ENCODE results near the gene OR9A4.
"Not testable (repeated sequence)": the region's sequence is repeated elsewhere in the genome, so short reads cannot be mapped to it uniquely, and the experiment has no call there.

OR9A4 gene, protein sequence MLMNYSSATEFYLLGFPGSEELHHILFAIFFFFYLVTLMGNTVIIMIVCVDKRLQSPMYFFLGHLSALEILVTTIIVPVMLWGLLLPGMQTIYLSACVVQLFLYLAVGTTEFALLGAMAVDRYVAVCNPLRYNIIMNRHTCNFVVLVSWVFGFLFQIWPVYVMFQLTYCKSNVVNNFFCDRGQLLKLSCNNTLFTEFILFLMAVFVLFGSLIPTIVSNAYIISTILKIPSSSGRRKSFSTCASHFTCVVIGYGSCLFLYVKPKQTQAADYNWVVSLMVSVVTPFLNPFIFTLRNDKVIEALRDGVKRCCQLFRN

GRCh38 chr7:141916099-141916498 lies at the start of gene OR9A4:
Gene OR9A4 (plus strand): TSS chr7:141916399. CDS start chr7:141918876, 2,477 bp downstream.
- no peak for DNase-seq

DNA sequence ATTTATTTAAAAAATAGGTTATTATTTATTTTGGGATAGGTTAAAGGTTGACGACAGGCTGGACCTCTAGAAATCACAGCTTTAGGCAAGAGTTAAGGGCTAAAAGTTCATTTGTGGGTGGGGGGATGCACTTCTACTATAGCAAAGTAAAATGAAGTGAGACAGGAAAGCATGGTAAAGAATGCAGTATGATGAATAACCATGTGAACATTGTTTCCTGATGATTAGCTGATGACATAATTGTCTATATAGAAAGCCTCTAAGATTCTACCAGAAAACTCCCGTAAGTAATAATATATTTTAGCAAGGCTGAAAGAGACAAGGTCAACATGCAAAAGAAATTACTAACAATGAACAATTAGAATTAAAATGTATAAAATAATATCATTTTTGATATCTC lies 49.2 kb upstream of the OR9A4 start:
- no peak for DNase-seq

- DNase-seq, result no peak
Observed at GRCh38 chr7:141872931-141873330, 43.3 kb upstream of the OR9A4 start.

DNA sequence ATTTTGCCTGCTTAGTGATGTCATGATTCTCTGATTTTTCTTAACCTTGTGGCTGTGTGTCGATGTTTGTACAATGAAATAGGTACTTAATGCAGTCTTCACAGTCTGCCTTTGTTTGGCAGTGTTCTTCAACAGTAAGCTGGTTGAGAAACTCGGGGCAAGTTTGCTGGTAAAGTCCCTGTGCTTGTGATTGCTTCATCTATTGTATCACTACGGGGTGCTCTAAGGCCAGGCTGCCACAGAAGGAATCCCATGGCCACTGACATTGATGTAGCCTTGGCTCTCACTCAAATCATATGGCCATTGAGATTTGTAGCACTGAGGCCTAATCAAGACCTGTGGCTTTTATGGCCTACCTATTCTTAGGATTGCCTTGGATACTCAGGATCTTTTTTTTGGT lies 41.4 kb upstream of the OR9A4 start:
- no peak for DNase-seq

- DNase-seq, result no peak
Observed at GRCh38 chr7:141875453-141875852, 40.7 kb upstream of the OR9A4 start.

DNA sequence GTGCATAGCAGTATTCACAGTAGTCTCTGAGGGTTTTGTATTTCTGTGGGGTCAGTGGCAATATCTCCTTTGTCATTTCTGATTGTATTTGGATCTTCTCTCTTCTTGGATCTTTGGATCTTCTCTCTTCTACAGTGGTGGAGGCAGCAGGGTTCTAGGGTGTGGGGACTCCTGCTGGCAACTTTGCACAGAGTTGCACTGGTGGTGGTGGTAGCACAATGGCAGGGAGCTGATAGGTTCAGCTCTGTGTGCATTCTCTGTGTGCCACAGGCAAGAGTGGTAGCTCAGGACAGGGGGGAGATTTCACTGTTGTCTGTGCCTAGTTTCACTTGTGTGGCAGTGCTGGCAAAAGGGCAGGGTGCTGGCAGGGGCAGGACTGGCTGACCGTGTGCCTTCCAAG lies 39.8 kb upstream of the OR9A4 start:
- no peak for DNase-seq

GRCh38 chr7:141877365-141877764 lies 38.8 kb upstream of the OR9A4 start:
- no peak for DNase-seq

- no peak for DNase-seq
Observed at GRCh38 chr7:141880960-141881359, 35.2 kb upstream of the OR9A4 start.

DNA sequence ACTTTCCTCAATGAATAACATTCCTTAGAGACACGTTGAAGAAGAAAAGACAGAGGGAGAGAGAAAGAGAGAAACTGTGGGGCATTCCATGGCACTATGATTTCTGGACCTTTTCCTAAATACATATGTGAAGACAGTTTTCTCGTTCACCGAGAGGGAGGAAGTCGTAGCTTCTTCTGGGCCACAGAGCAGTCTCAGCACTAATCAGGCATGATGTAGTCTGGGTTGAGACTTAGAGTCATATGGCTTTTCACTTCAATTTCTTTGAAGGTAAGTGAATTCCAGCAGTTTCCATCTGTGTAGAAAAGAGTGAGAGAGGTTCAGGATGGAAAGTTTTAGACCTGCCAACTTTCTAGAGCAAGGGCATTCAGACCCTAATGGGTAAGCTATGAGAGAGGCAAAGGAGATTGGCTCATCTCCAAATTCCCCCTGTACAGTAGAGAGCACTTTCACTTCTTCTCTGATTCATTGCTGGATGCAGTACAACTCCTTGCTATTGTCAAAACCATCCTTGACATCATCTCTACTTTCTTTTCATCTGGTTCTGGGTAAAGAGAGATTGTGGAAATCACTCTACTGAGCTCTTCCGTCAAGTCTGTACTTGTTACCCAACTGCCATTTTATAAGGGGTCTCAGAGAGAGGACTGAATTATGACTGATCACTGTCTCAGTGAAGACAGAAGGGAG lies 31.5 kb upstream of the OR9A4 start:
- no peak for DNase-seq

DNA sequence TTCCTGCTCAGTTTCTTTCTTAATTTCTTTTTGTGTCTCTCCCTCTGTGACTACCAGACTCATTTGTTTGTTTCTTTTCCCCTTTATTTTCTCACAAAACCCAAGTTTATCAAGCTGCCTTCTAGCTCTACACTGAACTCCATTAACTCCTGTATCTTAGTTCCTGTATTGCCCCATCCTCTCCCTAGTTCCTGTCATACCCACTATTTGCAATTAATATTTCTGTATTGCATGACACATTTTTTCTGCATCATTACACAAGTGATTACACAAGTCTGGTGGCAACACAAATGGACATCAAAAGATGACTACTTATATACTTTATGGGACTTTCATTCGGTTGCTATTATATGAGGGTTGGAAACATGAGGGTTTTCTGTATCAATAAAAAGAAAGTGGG lies 26.9 kb upstream of the OR9A4 start:
- DNase-seq, result no peak

DNA sequence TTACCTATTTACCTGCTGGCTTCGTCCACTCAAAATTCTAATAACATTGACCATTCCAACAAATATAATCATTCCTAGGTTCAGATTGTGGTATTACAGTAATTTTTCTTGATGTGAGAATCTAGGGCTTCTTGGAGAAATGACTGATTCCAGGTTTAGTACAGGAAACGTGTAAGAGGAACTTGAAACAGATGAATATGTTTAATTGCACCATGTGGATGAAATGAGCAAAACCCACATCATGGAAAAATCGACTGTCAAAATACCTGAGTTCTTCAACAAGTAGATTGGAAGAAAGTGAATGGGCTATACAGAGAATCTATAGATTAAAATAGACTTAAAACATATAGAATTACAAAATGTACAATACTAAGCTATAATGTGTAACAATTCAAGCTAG lies 24.9 kb upstream of the OR9A4 start:
- no peak for DNase-seq

- not testable (repeated sequence) for DNase-seq
Observed at GRCh38 chr7:141899366-141899765, 16.8 kb upstream of the OR9A4 start.

DNA sequence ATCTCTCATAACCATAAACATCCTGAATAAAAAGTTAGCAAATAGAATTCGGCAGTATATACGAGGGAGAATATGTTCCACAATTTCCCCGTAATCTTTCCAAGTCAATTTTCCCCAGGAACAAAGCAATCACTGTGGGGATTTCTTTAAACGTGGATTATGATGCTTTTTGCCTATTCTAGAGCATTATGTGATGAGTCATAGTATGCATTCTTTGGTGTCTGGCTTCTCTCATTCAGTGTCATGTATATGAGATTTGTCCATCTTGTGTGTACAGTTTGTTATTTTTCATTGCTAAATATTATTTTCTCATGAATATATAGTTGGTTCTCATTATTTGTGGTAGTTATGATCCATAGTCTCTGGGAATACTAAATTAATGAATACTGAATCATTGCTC lies 9.9 kb upstream of the OR9A4 start:
- DNase-seq, result no peak

GRCh38 chr7:141911391-141911790 lies 4.8 kb upstream of the OR9A4 start:
- no peak for DNase-seq

GRCh38 chr7:141915565-141915964 lies 634 bp upstream of the OR9A4 start:
- no peak for DNase-seq

GRCh38 chr7:141920281-141920680 lies 4.1 kb downstream of the OR9A4 start:
- no peak for DNase-seq

- DNase-seq, result no peak
Observed at GRCh38 chr7:141928146-141928844, 12.1 kb downstream of the OR9A4 start.

DNA sequence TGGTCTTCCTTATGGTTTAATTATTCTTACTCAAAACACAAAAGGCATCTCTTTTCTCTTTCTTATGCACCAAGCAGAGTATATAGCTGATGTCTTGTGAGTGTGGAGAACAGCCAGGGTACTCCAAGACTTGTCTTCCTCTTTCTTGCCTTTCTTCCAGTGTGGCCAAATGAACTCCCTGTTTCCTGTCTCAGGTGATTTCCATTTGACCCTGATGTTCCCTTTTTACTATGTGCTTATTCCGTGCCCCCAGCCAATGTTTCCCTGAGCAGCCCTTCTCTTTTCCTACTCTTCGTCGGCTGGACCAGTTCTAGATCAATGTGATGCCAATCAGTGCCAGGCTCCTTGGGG lies 12.6 kb downstream of the OR9A4 start:
- DNase-seq, result no peak

DNA sequence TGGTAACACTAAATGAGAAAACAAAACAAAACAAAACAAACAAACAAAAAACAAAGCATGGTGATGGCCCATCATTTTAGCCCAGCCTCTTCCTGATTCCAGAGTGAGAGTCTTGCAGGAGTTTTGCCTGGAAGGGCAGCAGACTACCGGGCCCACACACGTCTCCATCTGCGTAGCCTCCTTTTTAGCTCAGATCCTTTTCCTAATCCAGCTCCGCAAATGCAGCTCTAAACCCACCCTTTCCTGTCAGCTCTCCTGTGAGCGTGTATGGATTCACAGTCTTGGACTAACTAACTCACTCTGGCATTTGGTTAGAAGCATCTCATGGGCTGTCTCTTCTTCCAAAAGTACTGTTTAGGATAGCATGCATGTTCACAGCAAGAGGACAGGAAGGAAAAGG lies 14.0 kb downstream of the OR9A4 start:
- DNase-seq, result no peak

DNA sequence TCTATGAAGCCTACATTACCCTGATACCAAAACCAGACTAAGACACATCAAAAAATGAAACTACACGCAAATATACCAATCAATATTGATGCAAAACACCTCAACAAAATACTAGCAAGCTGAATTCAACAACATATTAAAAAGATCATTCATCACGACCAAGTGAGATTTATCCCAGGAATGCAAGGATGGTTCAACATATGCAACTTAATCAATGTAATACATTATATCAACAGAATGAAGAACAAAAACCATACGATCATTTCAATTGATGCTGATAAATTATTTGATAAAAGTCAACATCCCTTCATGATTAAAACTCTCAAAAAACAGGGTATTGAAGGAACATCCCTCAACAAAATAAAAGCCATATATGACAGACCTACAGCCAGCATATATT lies 24.9 kb downstream of the OR9A4 start:
- DNase-seq, result no peak

- DNase-seq, result no peak
Observed at GRCh38 chr7:141943846-141944245, 27.6 kb downstream of the OR9A4 start.

GRCh38 chr7:141944811-141945210 lies 28.6 kb downstream of the OR9A4 start:
- DNase-seq, result no peak

DNA sequence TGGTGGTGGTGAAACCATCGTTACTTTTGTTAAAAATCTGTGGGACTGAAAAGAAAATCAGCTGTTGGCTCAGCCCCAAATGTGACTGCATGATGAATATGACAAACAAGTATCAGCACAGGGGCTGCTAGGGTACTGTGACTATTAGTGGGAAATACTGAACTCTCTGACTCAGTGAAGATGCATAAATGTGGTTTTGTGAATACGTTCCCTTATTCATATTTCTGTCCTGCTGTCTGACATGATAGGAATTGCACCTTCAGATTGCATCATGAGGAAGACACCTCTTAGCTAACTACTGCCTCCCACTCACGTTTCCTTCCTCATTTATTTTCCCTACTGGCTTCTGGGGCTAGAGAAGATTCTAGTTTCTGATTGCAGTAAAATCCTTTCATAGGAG lies 29.2 kb downstream of the OR9A4 start:
- DNase-seq, result peak; percentile 22

DNA sequence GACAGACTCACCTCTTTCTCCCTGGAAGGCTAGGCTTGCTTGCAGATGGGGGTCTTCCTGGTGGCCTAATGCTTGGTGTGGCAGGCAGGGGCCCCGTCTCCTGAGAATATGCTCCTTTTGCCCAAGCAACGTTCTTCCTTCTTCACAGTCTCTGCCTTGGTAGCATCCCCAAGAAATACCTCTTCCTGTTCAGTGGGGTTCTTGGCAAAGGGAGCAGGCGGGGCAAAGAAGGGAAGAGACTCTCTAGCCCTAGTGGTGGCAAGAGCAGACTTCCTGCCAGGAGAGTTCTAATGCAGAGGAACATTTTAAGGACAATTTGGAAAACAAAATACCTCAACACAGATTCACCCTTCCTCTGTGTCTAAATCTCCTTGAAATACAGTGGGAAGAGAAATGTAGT lies 30.6 kb downstream of the OR9A4 start, which contains the start of gene CLEC5A:
CLEC5A (minus strand) TSS at position 179 of the 400 bp plus-strand sequence. CDS start 682 bp downstream, outside the sequence.
- no peak for DNase-seq

Measured in fibroblast of skin of right biceps (primary cell).